H1 (cell line): Measurements from ENCODE around the gene ADGRL2. TPM values are rescaled to one million over a fixed set of nuclear protein-coding genes. Genes with fewer than 3 reads are reported as not detected.

Experiments used
- CTCF ChIA-PET: fragments of 300-600 bp; sonication (Branson Sonifier 250); formaldehyde crosslinking; loops from one replicate; lab custom pipeline; 2021; ENCODE audit not compliant: partially characterized antibody; lab: Charles Lee
- POLR2A ChIA-PET: fragments of 300-600 bp; sonication (Branson Sonifier 250); formaldehyde crosslinking; loops from one replicate; lab custom pipeline; 2021; ENCODE audit warnings: inconsistent platforms; ENCODE audit not compliant: partially characterized antibody; lab: Charles Lee
- DNase-seq, 2 experiments: peaks; one replicate each; pipeline versions ENCODE4 v3.0.0 to v3.0.0-alpha.2; 2010 to 2022; ENCODE audit warnings: low spot score in 2 of 2, low read depth in 1 of 2, mixed read lengths in 1 of 2
- FAIRE-seq: peaks from 2 replicates; lab custom pipeline; 2011; peaks lifted over from hg19 to GRCh38; lab: Jason Lieb, UNC
- H2AFZ ChIP-seq: 2 replicates; pipeline ENCODE4 v1.8.1; 2012; ENCODE audit warnings: low read length, inconsistent platforms
- H2AK5ac ChIP-seq: 2 replicates; pipeline ENCODE4 v1.6.1; 2013; ENCODE audit warnings: low read depth, low read length
- H2BK120ac ChIP-seq: replicated peaks from 2 replicates; pipeline ENCODE3; 2013; ENCODE audit warnings: low read depth, low read length, inconsistent platforms
- H2BK12ac ChIP-seq: 2 replicates; pipeline ENCODE4 v1.6.1; 2013; ENCODE audit warnings: low read depth, low read length
- H2BK15ac ChIP-seq: 2 replicates; pipeline ENCODE4 v1.6.1; 2013; ENCODE audit warnings: low read length
- H2BK20ac ChIP-seq: 2 replicates; pipeline ENCODE4 v1.6.1; 2013; ENCODE audit warnings: low read length
- H2BK5ac ChIP-seq: 2 replicates; pipeline ENCODE4 v1.6.1; 2013; ENCODE audit warnings: low read depth, low read length
- H3K14ac ChIP-seq: 2 replicates; pipeline ENCODE4 v1.6.1; 2013; ENCODE audit warnings: inconsistent platforms; ENCODE audit not compliant: insufficient read length
- H3K18ac ChIP-seq: 2 replicates; pipeline ENCODE4 v1.6.1; 2013; ENCODE audit warnings: low read length; ENCODE audit errors: extremely low read depth
- H3K23ac ChIP-seq: 2 replicates; pipeline ENCODE4 v1.6.1; 2013; ENCODE audit warnings: inconsistent platforms; ENCODE audit not compliant: insufficient read length
- H3K23me2 ChIP-seq: 2 replicates; pipeline ENCODE4 v1.6.1; 2013; ENCODE audit warnings: low read depth, low read length
- H3K27ac ChIP-seq: 2 replicates; pipeline ENCODE4 v1.6.1; 2011; ENCODE audit warnings: low read depth, low read length, inconsistent platforms
- H3K27me3 ChIP-seq, 4 experiments: replicated peaks in 1 of 4; 1 replicate in 1 of 4; 2 replicates in 3 of 4; pipeline versions ENCODE4 v1.6.1 to v1.8.1; 2011 to 2013; ENCODE audit warnings: low read length in 3 of 4, mild to moderate bottlenecking in 3 of 4, inconsistent platforms in 2 of 4, mixed read lengths in 2 of 4, moderate library complexity in 1 of 4; ENCODE audit not compliant: control insufficient read depth in 3 of 4, insufficient read depth in 3 of 4; ENCODE audit errors: extremely low read depth in 1 of 4
- H3K36me3 ChIP-seq, 4 experiments: 2 replicates each; pipeline versions ENCODE4 v1.6.1 to v1.8.1; 2011 to 2013; ENCODE audit warnings: mild to moderate bottlenecking in 4 of 4, low read length in 3 of 4, moderate library complexity in 2 of 4, control low read depth in 1 of 4, inconsistent platforms in 1 of 4; ENCODE audit not compliant: insufficient read depth in 4 of 4, control insufficient read depth in 2 of 4
- H3K4ac ChIP-seq: replicated peaks from 2 replicates; pipeline ENCODE3; 2013; ENCODE audit warnings: low read length, low read depth, mixed read lengths, inconsistent platforms; ENCODE audit not compliant: insufficient read length
- H3K4me1 ChIP-seq, 4 experiments: replicated peaks in 1 of 4; 1 replicate in 1 of 4; 2 replicates in 3 of 4; pipeline versions ENCODE4 v1.6.1 to v1.8.1; 2011 to 2013; ENCODE audit warnings: low read length in 3 of 4, inconsistent platforms in 2 of 4, mixed read lengths in 1 of 4; ENCODE audit not compliant: insufficient read depth in 4 of 4, control insufficient read depth in 3 of 4
- H3K4me2 ChIP-seq, 2 experiments: 2 replicates each; pipeline versions ENCODE4 v1.6.1 to v1.8.1; 2011 to 2013; ENCODE audit warnings: low read depth in 2 of 2, low read length in 2 of 2, control low read depth in 1 of 2, inconsistent platforms in 1 of 2, mild to moderate bottlenecking in 1 of 2; ENCODE audit not compliant: insufficient read depth in 1 of 2
- H3K4me3 ChIP-seq, 4 experiments: fragments of 200-600, 300-600 bp in 1 of 4; sonication (generic), shearing (Covaris generic), sonication (Bioruptor Twin) in 1 of 4; 2 replicates each; pipeline versions ENCODE4 v1.5.1 to v1.8.1; 2011 to 2016; ENCODE audit warnings: low read length in 4 of 4, low read depth in 3 of 4, control low read depth in 2 of 4, inconsistent platforms in 2 of 4, mild to moderate bottlenecking in 2 of 4, mixed read lengths in 1 of 4, moderate library complexity in 1 of 4; ENCODE audit not compliant: insufficient read depth in 2 of 4; ENCODE audit errors: extremely low read depth in 1 of 4
- H3K56ac ChIP-seq: replicated peaks from 2 replicates; pipeline ENCODE3; 2013; ENCODE audit warnings: low read depth, mild to moderate bottlenecking, mixed read lengths, low read length, inconsistent platforms; ENCODE audit not compliant: insufficient read length
- H3K79me1 ChIP-seq: 2 replicates; pipeline ENCODE4 v1.6.1; 2013; ENCODE audit warnings: low read depth, low read length, control low read depth
- H3K79me2 ChIP-seq, 2 experiments: 2 replicates each; pipeline versions ENCODE4 v1.6.1 to v1.8.1; 2012 to 2013; ENCODE audit warnings: low read length in 2 of 2, mild to moderate bottlenecking in 2 of 2, inconsistent platforms in 1 of 2; ENCODE audit not compliant: insufficient read depth in 2 of 2, control insufficient read depth in 1 of 2
- H3K9ac ChIP-seq, 4 experiments: replicated peaks in 1 of 4; 1 replicate in 1 of 4; 2 replicates in 3 of 4; pipeline versions ENCODE4 v1.6.1 to v1.8.1; 2011 to 2013; ENCODE audit warnings: low read depth in 3 of 4, low read length in 3 of 4, control low read depth in 2 of 4, mild to moderate bottlenecking in 2 of 4, moderate library complexity in 2 of 4, inconsistent platforms in 1 of 4; ENCODE audit errors: extremely low read depth in 1 of 4
- H3K9me3 ChIP-seq, 2 experiments: 2 replicates each; pipeline versions ENCODE4 v1.6.1 to v1.8.1; 2012 to 2013; ENCODE audit warnings: mild to moderate bottlenecking in 2 of 2, moderate library complexity in 2 of 2, control low read depth in 1 of 2, inconsistent platforms in 1 of 2, low read depth in 1 of 2, low read length in 1 of 2, mixed read lengths in 1 of 2; ENCODE audit not compliant: insufficient read depth in 2 of 2
- H4K20me1 ChIP-seq, 2 experiments: replicated peaks in 1 of 2; 2 replicates each; pipeline versions ENCODE3 to v1.8.1; 2011 to 2013; ENCODE audit warnings: inconsistent platforms in 2 of 2, low read length in 2 of 2, mild to moderate bottlenecking in 1 of 2; ENCODE audit not compliant: insufficient read depth in 2 of 2, control insufficient read depth in 1 of 2
- H4K5ac ChIP-seq: 2 replicates; pipeline ENCODE4 v1.6.1; 2013; ENCODE audit warnings: low read length, low read depth, mixed read lengths, inconsistent platforms; ENCODE audit not compliant: insufficient read length
- H4K8ac ChIP-seq: 2 replicates; pipeline ENCODE4 v1.8.0; 2013; ENCODE audit warnings: mild to moderate bottlenecking, moderate library complexity, low read length, inconsistent platforms; ENCODE audit not compliant: insufficient read depth; ENCODE audit errors: extremely low read depth
- H4K91ac ChIP-seq: replicated peaks from 2 replicates; pipeline ENCODE3; 2013; ENCODE audit warnings: low read length, mixed read lengths, inconsistent platforms; ENCODE audit not compliant: insufficient read length
- CREB1 ChIP-seq: IDR thresholded peaks from 2 replicates; pipeline ENCODE4 v1.6.1; 2012; ENCODE audit warnings: inconsistent platforms
- HDAC2 ChIP-seq, 2 experiments: fragments of 300-600 bp in 1 of 2; sonication (generic) in 1 of 2; IDR thresholded peaks; 2 replicates each; pipeline ENCODE4 v1.6.1; 2011 to 2012; ENCODE audit warnings: low read depth in 2 of 2, low read length in 2 of 2, mild to moderate bottlenecking in 2 of 2, moderate library complexity in 2 of 2, borderline replicate concordance in 1 of 2, inconsistent platforms in 1 of 2
- KDM4A ChIP-seq: IDR thresholded peaks from one replicate; pipeline ENCODE4 v1.7.1; 2012; ENCODE audit warnings: low read depth, mild to moderate bottlenecking, moderate library complexity, low read length, inconsistent platforms; ENCODE audit not compliant: severe bottlenecking
- SIX5 ChIP-seq: IDR thresholded peaks from 2 replicates; pipeline ENCODE4 v1.6.1; 2011; ENCODE audit warnings: mild to moderate bottlenecking, low read depth, low read length
- WGBS, 2 experiments: shearing (Covaris generic) in 1 of 2; methylation state at CpG; one replicate each; pipeline versions ENCODE4 v1.1.6 to v1.1.7; 2013 to 2015; ENCODE audit warnings: low lambda C conversion rate in 2 of 2, mixed read lengths in 2 of 2, inconsistent platforms in 1 of 2, low coverage in 1 of 2, missing lambda C conversion rate in 1 of 2; ENCODE audit not compliant: insufficient replicate concordance in 2 of 2, insufficient coverage in 1 of 2, insufficient read length in 1 of 2; ENCODE audit errors: extremely low coverage in 1 of 2, missing lambda C conversion rate in 1 of 2; 5-methylcytosine and 5-hydroxymethylcytosine counted together
- polyA plus RNA-seq, 7 experiments: library from polyadenylated mRNA; depleted of rRNA in 3 of 7; stranded (reverse) in 5 of 7; unstranded in 2 of 7; fragments of >200 nt in 5 of 7; fragments of 200-250 nt in 2 of 7; gene quantifications; 1 replicate in 5 of 7; 2 replicates in 1 of 7; 4 replicates in 1 of 7; pipeline versions ENCODE4 v1.2.1 to v1.2.3, GENCODE V29; 2011 to 2013; ENCODE audit warnings: missing spikeins in 2 of 7, mixed read lengths in 2 of 7
- total RNA-seq: library from RNA; stranded (reverse); fragmentation: NEBNext Ultra II Directional; extraction: Animal tissue kit (Norgen Biotek cat#: 25700); gene quantifications from 2 replicates; pipeline ENCODE4 v1.2.1, GENCODE V29; 2021

ADGRL2 gene
- total and polyA plus RNA-seq, 2 of the 8 experiments (the other 6 are each of a cell fraction or from before 2014, with no cell fraction given) = 113 to 124 TPM

DNA sequence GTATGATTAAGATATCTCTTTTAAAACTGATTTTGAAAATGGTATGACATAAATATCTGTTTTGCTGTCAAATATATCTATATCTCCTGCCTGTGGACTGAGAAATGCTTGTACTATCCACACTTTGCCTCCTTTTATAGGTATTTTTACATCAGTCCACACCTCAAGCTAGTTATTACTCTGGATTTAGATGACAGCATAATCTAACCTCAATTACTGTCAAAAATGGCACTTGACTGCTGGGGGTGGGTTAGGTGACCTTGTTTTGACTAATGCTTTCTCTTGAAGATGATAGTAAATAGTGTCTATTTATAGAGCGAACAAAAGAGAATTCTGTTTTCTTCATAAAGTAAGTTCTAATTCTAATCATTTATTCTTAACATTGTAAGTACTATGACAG lies 9.1 kb downstream of the ADGRL2 start:
- WGBS, 2 experiments = 92% methylated on average over 1 of the region's 1 CpG; no CpG with 5 or more reads in 1 of the 2 experiments
- H3K27me3 ChIP-seq = no peaks in the 10 kb centered on the region
- H3K79me2 ChIP-seq = peaks cover 19 to 100% of the 10 kb centered on the region in 2 experiments; a peak in 3 of 4 replicates
- no peak overlapping the region for H2BK120ac ChIP-seq
- H3K23ac ChIP-seq = no peak overlapping the region
- H2BK12ac ChIP-seq = no peak overlapping the region
- H2BK20ac ChIP-seq = no peak overlapping the region
- H4K5ac ChIP-seq = no peak overlapping the region
- no peak overlapping the region for H3K27ac ChIP-seq
- FAIRE-seq (no peak), DNase-seq (no peak)
- H2BK15ac ChIP-seq = no peak overlapping the region
- H3K4me3 ChIP-seq = no peak overlapping the region
- no peak overlapping the region for H2AK5ac ChIP-seq
- ChIA-PET CTCF (no interaction called here), POLR2A (interaction anchor here (1.3 kb wide), 1 partner anchor 8 kb away, joined by 3 read pairs; no protein-coding TSS in a partner anchor)
- no peak overlapping the region for H4K8ac ChIP-seq
- H3K56ac ChIP-seq = no peak overlapping the region
- no peaks in the 10 kb centered on the region for H3K79me1 ChIP-seq
- no peak overlapping the region for H2AFZ ChIP-seq
- H3K4ac ChIP-seq = no peak overlapping the region
- peaks cover 6 to 20% of the 10 kb centered on the region in 2 experiments for H4K20me1 ChIP-seq
- H3K14ac ChIP-seq = no peak overlapping the region
- no peaks in the 10 kb centered on the region; a peak in 1 of 8 replicates for H3K36me3 ChIP-seq
- no peak overlapping the region for H3K4me2 ChIP-seq
- H3K4me1 ChIP-seq = peaks cover 3 to 12% (median 4%) of the 10 kb centered on the region in 4 experiments; a peak in 5 of 7 replicates
- no peak overlapping the region for H2BK5ac ChIP-seq
- H3K18ac ChIP-seq = no peak overlapping the region
- H3K9me3 ChIP-seq = no peaks in the 10 kb centered on the region
- H4K91ac ChIP-seq = no peak overlapping the region
- no peaks in the 10 kb centered on the region for H3K23me2 ChIP-seq
- H3K9ac ChIP-seq = no peak overlapping the region
- TF ChIP-seq HDAC2 (IDR thresholded peaks at IDR 0.05; ENCODE audit: borderline replicate concordance in 1 of 2, low read depth in 2 of 2, low read length in 2 of 2) (no peak), CREB1 (no peak), SIX5 (no peak), KDM4A (no peak)
